Activated naive CD8-positive, alpha-beta T cell treated with anti-CD3 and anti-CD28 coated beads, Interleukin-2, amount 10 ng/mL, durations not matched to agents 7 days and 5 days (primary cell): ENCODE data around the gene TMEM115. TPM values are rescaled to one million over a fixed set of nuclear protein-coding genes. Genes with fewer than 3 reads are reported as not detected.

Experiments
- total RNA-seq, 2 experiments: library from RNA; stranded (reverse); gene quantifications; one replicate each; pipeline ENCODE4 v1.2.3, GENCODE V29; 2021

The TMEM115 gene
- total RNA-seq, 2 experiments from 2014 or later = 23.4 to 24.4 TPM

Other genes with a start within 250 kb of the TMEM115 start
- under 1 TPM in 1 of 2 experiments, not detected in 1; 0.09 TPM for gene SEMA3F, start 204.2 kb downstream of the TMEM115 start, total RNA-seq
- gene GNAT1, start 167.9 kb downstream of the TMEM115 start, total RNA-seq = not detected
- gene SLC38A3, start 154.2 kb downstream of the TMEM115 start, total RNA-seq = not detected
- 100 to 1,000 TPM; 435 to 448 TPM for gene GNAI2, start 123.3 kb downstream of the TMEM115 start, total RNA-seq
- gene SEMA3B, start 90.4 kb downstream of the TMEM115 start, total RNA-seq = 1 to 10 TPM in 1 of 2 experiments, under 1 TPM in 1; 0.36 to 1.0 TPM
- not detected for gene LSMEM2, start 80.4 kb downstream of the TMEM115 start, total RNA-seq
- 10 to 100 TPM; 50.0 to 59.0 TPM for gene IFRD2, start 67.1 kb downstream of the TMEM115 start, total RNA-seq
- 1 to 10 TPM; 5.9 to 7.0 TPM for gene HYAL3, start 60.1 kb downstream of the TMEM115 start, total RNA-seq
- gene NAA80, start 60.1 kb downstream of the TMEM115 start, total RNA-seq = 10 to 100 TPM; 34.3 to 37.7 TPM
- gene HYAL1, start 55.9 kb downstream of the TMEM115 start, total RNA-seq = under 1 TPM; 0.25 to 0.28 TPM
- gene HYAL2, start 36.8 kb downstream of the TMEM115 start, total RNA-seq = 1 to 10 TPM; 4.9 to 5.1 TPM
- gene TUSC2, start 31.3 kb downstream of the TMEM115 start, total RNA-seq = 10 to 100 TPM; 20.2 to 20.8 TPM
- 100 to 1,000 TPM; 183 to 188 TPM for gene RASSF1, start 18.7 kb downstream of the TMEM115 start, total RNA-seq
- 1 to 10 TPM; 2.2 to 2.7 TPM for gene ZMYND10, start 13.8 kb downstream of the TMEM115 start, total RNA-seq
- gene NPRL2, start 8.7 kb downstream of the TMEM115 start, total RNA-seq = 10 to 100 TPM; 55.8 to 58.2 TPM
- 10 to 100 TPM; 35.0 to 38.9 TPM for gene CYB561D2, start 8.7 kb downstream of the TMEM115 start, total RNA-seq
- gene CACNA2D2, start 144.1 kb upstream of the TMEM115 start, total RNA-seq = 1 to 10 TPM; 2.1 to 2.5 TPM
- 10 to 100 TPM; 53.2 to 58.4 TPM for gene C3orf18, start 208.2 kb upstream of the TMEM115 start, total RNA-seq
- gene HEMK1, start 210.0 kb upstream of the TMEM115 start, total RNA-seq = 100 to 1,000 TPM in 1 of 2 experiments, 10 to 100 TPM in 1; 97.4 to 102 TPM